ENCODE measurements around the gene TNS3. TPM values are rescaled to one million over a fixed set of nuclear protein-coding genes. Genes with fewer than 3 reads are reported as not detected.

Gene TNS3
- polyA plus RNA-seq, 1 donor, result 66.7 TPM

GRCh38 chr7:47342296-47343060 lies 239.4 kb downstream of the TNS3 start:
- Histone ChIP-seq H3K4me3 (ENCODE audit: low read length) (no peak overlapping the region), H3K9me3 (ENCODE audit: control insufficient read depth, low read depth, low read length) (no peaks in the 10 kb centered on the region), H3K27me3 (ENCODE audit: control insufficient read depth, insufficient read depth, low read length) (no peaks in the 10 kb centered on the region), H3K36me3 (ENCODE audit: control insufficient read depth, insufficient read depth, low read length) (peaks cover 72% of the 10 kb centered on the region), H3K4me1 (ENCODE audit: control insufficient read depth, insufficient read depth, low read length) (no peaks in the 10 kb centered on the region), H3K27ac (ENCODE audit: low read length) (no peak overlapping the region)
- DNase-seq, result no peak
- 100% methylated on average over 1 of the region's 5 CpGs for WGBS (ENCODE audit: insufficient coverage, low lambda C conversion rate)

GRCh38 chr7:47340517-47340916 lies 241.4 kb downstream of the TNS3 start:
- peaks cover 70% of the 10 kb centered on the region for H3K36me3 ChIP-seq (ENCODE audit: control insufficient read depth, insufficient read depth, low read length)
- no peaks in the 10 kb centered on the region for H3K9me3 ChIP-seq (ENCODE audit: control insufficient read depth, low read depth, low read length)
- no peak overlapping the region for H3K4me3 ChIP-seq (ENCODE audit: low read length)
- no peak for DNase-seq
- H3K27me3 ChIP-seq (ENCODE audit: control insufficient read depth, insufficient read depth, low read length), result no peaks in the 10 kb centered on the region
- H3K4me1 ChIP-seq (ENCODE audit: control insufficient read depth, insufficient read depth, low read length), result no peaks in the 10 kb centered on the region
- no peak overlapping the region for H3K27ac ChIP-seq (ENCODE audit: low read length)
- WGBS (ENCODE audit: insufficient coverage, low lambda C conversion rate), result no CpG with 5 or more reads among the region's 3 CpGs

- DNase-seq, result no peak
- Histone ChIP-seq H3K36me3 (ENCODE audit: control insufficient read depth, insufficient read depth, low read length) (peaks cover 64% of the 10 kb centered on the region), H3K9me3 (ENCODE audit: control insufficient read depth, low read depth, low read length) (no peaks in the 10 kb centered on the region), H3K27me3 (ENCODE audit: control insufficient read depth, insufficient read depth, low read length) (no peaks in the 10 kb centered on the region), H3K4me3 (ENCODE audit: low read length) (no peak overlapping the region), H3K27ac (ENCODE audit: low read length) (no peak overlapping the region), H3K4me1 (ENCODE audit: control insufficient read depth, insufficient read depth, low read length) (no peaks in the 10 kb centered on the region)
- WGBS (ENCODE audit: insufficient coverage, low lambda C conversion rate), result 100% methylated on average over 1 of the region's 1 CpG
Measured at GRCh38 chr7:47338026-47338425, 243.9 kb downstream of the TNS3 start.

- no peak overlapping the region for H3K4me3 ChIP-seq (ENCODE audit: low read length)
- DNase-seq, result no peak
- H3K36me3 ChIP-seq (ENCODE audit: control insufficient read depth, insufficient read depth, low read length), result peaks cover 64% of the 10 kb centered on the region
- no CpG with 5 or more reads among the region's 3 CpGs for WGBS (ENCODE audit: insufficient coverage, low lambda C conversion rate)
- no peaks in the 10 kb centered on the region for H3K27me3 ChIP-seq (ENCODE audit: control insufficient read depth, insufficient read depth, low read length)
- H3K4me1 ChIP-seq (ENCODE audit: control insufficient read depth, insufficient read depth, low read length), result no peaks in the 10 kb centered on the region
- H3K27ac ChIP-seq (ENCODE audit: low read length), result no peak overlapping the region
- H3K9me3 ChIP-seq (ENCODE audit: control insufficient read depth, low read depth, low read length), result no peaks in the 10 kb centered on the region
Measured at GRCh38 chr7:47337531-47337930, 244.4 kb downstream of the TNS3 start.

GRCh38 chr7:47336472-47337425 lies 245.2 kb downstream of the TNS3 start:
- Histone ChIP-seq H3K27ac (ENCODE audit: low read length) (no peak overlapping the region), H3K36me3 (ENCODE audit: control insufficient read depth, insufficient read depth, low read length) (peaks cover 63% of the 10 kb centered on the region), H3K4me3 (ENCODE audit: low read length) (no peak overlapping the region), H3K27me3 (ENCODE audit: control insufficient read depth, insufficient read depth, low read length) (no peaks in the 10 kb centered on the region), H3K4me1 (ENCODE audit: control insufficient read depth, insufficient read depth, low read length) (no peaks in the 10 kb centered on the region), H3K9me3 (ENCODE audit: control insufficient read depth, low read depth, low read length) (no peaks in the 10 kb centered on the region)
- DNase-seq, result no peak
- 100% methylated on average over 4 of the region's 12 CpGs for WGBS (ENCODE audit: insufficient coverage, low lambda C conversion rate)

GRCh38 chr7:47335557-47336471 lies 246.1 kb downstream of the TNS3 start:
- no peak overlapping the region for H3K4me3 ChIP-seq (ENCODE audit: low read length)
- H3K36me3 ChIP-seq (ENCODE audit: control insufficient read depth, insufficient read depth, low read length), result peaks cover 71% of the 10 kb centered on the region
- DNase-seq, result no peak
- WGBS (ENCODE audit: insufficient coverage, low lambda C conversion rate), result no CpG with 5 or more reads among the region's 10 CpGs
- H3K27me3 ChIP-seq (ENCODE audit: control insufficient read depth, insufficient read depth, low read length), result no peaks in the 10 kb centered on the region
- no peaks in the 10 kb centered on the region for H3K9me3 ChIP-seq (ENCODE audit: control insufficient read depth, low read depth, low read length)
- H3K4me1 ChIP-seq (ENCODE audit: control insufficient read depth, insufficient read depth, low read length), result no peaks in the 10 kb centered on the region
- no peak overlapping the region for H3K27ac ChIP-seq (ENCODE audit: low read length)

GRCh38 chr7:47335071-47335470 lies 246.8 kb downstream of the TNS3 start:
- no CpG with 5 or more reads among the region's 6 CpGs for WGBS (ENCODE audit: insufficient coverage, low lambda C conversion rate)
- H3K27me3 ChIP-seq (ENCODE audit: control insufficient read depth, insufficient read depth, low read length), result no peaks in the 10 kb centered on the region
- H3K9me3 ChIP-seq (ENCODE audit: control insufficient read depth, low read depth, low read length), result no peaks in the 10 kb centered on the region
- no peak for DNase-seq
- H3K4me1 ChIP-seq (ENCODE audit: control insufficient read depth, insufficient read depth, low read length), result no peaks in the 10 kb centered on the region
- H3K36me3 ChIP-seq (ENCODE audit: control insufficient read depth, insufficient read depth, low read length), result peaks cover 75% of the 10 kb centered on the region
- no peak overlapping the region for H3K4me3 ChIP-seq (ENCODE audit: low read length)
- no peak overlapping the region for H3K27ac ChIP-seq (ENCODE audit: low read length)

- no peak overlapping the region for H3K4me3 ChIP-seq (ENCODE audit: low read length)
- no peaks in the 10 kb centered on the region for H3K9me3 ChIP-seq (ENCODE audit: control insufficient read depth, low read depth, low read length)
- H3K4me1 ChIP-seq (ENCODE audit: control insufficient read depth, insufficient read depth, low read length), result peaks cover 6% of the 10 kb centered on the region
- H3K36me3 ChIP-seq (ENCODE audit: control insufficient read depth, insufficient read depth, low read length), result peaks cover 82% of the 10 kb centered on the region
- H3K27me3 ChIP-seq (ENCODE audit: control insufficient read depth, insufficient read depth, low read length), result no peaks in the 10 kb centered on the region
- H3K27ac ChIP-seq (ENCODE audit: low read length), result no peak overlapping the region
- DNase-seq, result no peak
- WGBS (ENCODE audit: insufficient coverage, low lambda C conversion rate), result no CpG with 5 or more reads among the region's 2 CpGs
Measured at GRCh38 chr7:47333959-47334358, 248.0 kb downstream of the TNS3 start.

GRCh38 chr7:47333554-47333887 lies 248.4 kb downstream of the TNS3 start:
- Histone ChIP-seq H3K4me1 (ENCODE audit: control insufficient read depth, insufficient read depth, low read length) (peaks cover 10% of the 10 kb centered on the region), H3K27ac (ENCODE audit: low read length) (no peak overlapping the region), H3K27me3 (ENCODE audit: control insufficient read depth, insufficient read depth, low read length) (no peaks in the 10 kb centered on the region), H3K36me3 (ENCODE audit: control insufficient read depth, insufficient read depth, low read length) (peaks cover 79% of the 10 kb centered on the region), H3K4me3 (ENCODE audit: low read length) (no peak overlapping the region), H3K9me3 (ENCODE audit: control insufficient read depth, low read depth, low read length) (no peaks in the 10 kb centered on the region)
- no peak for DNase-seq
- 53% methylated on average over 2 of the region's 2 CpGs for WGBS (ENCODE audit: insufficient coverage, low lambda C conversion rate)

Measured in large intestine (tissue), 3 donors.